MCF 10A (cell line): ENCODE measurements around the gene EVX1. TPM values are rescaled to one million over a fixed set of nuclear protein-coding genes. Genes with fewer than 3 reads are reported as not detected.

Experiments used
- BruUV-seq: library from RNA; stranded (reverse); fragments of 400-500 nt; replicated peaks from 2 replicates; lab custom pipeline; 2021; lab: Mats Ljungman, UMichigan
- CTCF ChIA-PET: fragments of 300-600 bp; sonication (Branson Sonifier 250); formaldehyde crosslinking; extraction: SDS; loops from one replicate; lab custom pipeline; 2021; ENCODE audit warnings: antibody characterized with exemption, inconsistent platforms; lab: Yijun Ruan, JAX
- POLR2A ChIA-PET: fragments of 300-600, 350-650 bp; sonication (Branson Sonifier 250); formaldehyde crosslinking; extraction: SDS; loops from one replicate; lab custom pipeline; 2020; ENCODE audit warnings: antibody characterized with exemption, inconsistent platforms; lab: Yijun Ruan, JAX
- DNase-seq: peaks from one replicate; pipeline ENCODE4 v3.0.0-alpha.2; 2018; ENCODE audit not compliant: unreplicated experiment
- H3K27ac Mint-ChIP-seq: one replicate; pipeline ENCODE4 v1.8.0; 2022; ENCODE audit warnings: mild to moderate bottlenecking, low read depth, mixed read lengths; ENCODE audit not compliant: unreplicated experiment
- H3K27me3 Mint-ChIP-seq: one replicate; pipeline ENCODE4 v1.8.0; 2022; ENCODE audit warnings: mixed read lengths; ENCODE audit not compliant: insufficient read depth, unreplicated experiment
- H3K36me3 Mint-ChIP-seq: one replicate; pipeline ENCODE4 v1.8.0; 2022; ENCODE audit warnings: mild to moderate bottlenecking, moderate library complexity, mixed read lengths; ENCODE audit not compliant: insufficient read depth, unreplicated experiment
- H3K4me1 Mint-ChIP-seq: one replicate; pipeline ENCODE4 v1.8.0; 2022; ENCODE audit warnings: mixed read lengths; ENCODE audit not compliant: insufficient read depth, unreplicated experiment
- H3K4me3 Mint-ChIP-seq: one replicate; pipeline ENCODE4 v1.8.0; 2022; ENCODE audit warnings: mild to moderate bottlenecking, moderate library complexity, mixed read lengths; ENCODE audit not compliant: unreplicated experiment
- H3K9me3 Mint-ChIP-seq: one replicate; pipeline ENCODE4 v1.8.0; 2022; ENCODE audit warnings: mixed read lengths; ENCODE audit not compliant: unreplicated experiment
- CTCF ChIP-seq: fragments of 200-600 bp; IDR thresholded peaks from one replicate; pipeline ENCODE4 v1.8.0; 2022; ENCODE audit warnings: antibody characterized with exemption, mild to moderate bottlenecking; ENCODE audit not compliant: unreplicated experiment
- intact Hi-C: fragments of 100-400 bp; cut with micrococcal nuclease; formaldehyde crosslinking; loops from 2 replicates; pipeline ENCODE4 v1.14.1; 2022
- total RNA-seq: library from RNA; stranded (reverse); gene quantifications from 2 replicates; pipeline ENCODE4 v1.2.3, GENCODE V29; 2022

EVX1 gene
- total RNA-seq, 1 experiment from 2014 or later: not detected

GRCh38 chr7:27260211-27260610 lies 17.6 kb downstream of the EVX1 start:
- Mint-ChIP-seq H3K27me3 (no peaks in the 10 kb centered on the region), H3K27ac (no peak overlapping the region), H3K4me1 (peaks cover 7% of the 10 kb centered on the region), H3K9me3 (no peaks in the 10 kb centered on the region), H3K36me3 (no peaks in the 10 kb centered on the region), H3K4me3 (no peak overlapping the region)
- intact Hi-C loops: no loop called here
- no peak for DNase-seq
- POLR2A ChIA-PET: no interaction called here
- no TSS peak for BruUV-seq
- TF ChIP-seq CTCF: no peak
- CTCF ChIA-PET: interaction anchor here (0.7 kb wide), 1 partner anchor 87 kb away, joined by 3 read pairs; no protein-coding TSS in a partner anchor

GRCh38 chr7:27262121-27262520 lies 19.5 kb downstream of the EVX1 start:
- ChIA-PET POLR2A (no interaction called here), CTCF (interaction anchor here (0.7 kb wide), 1 partner anchor 33 kb away, joined by 4 read pairs; no protein-coding TSS in a partner anchor)
- no TSS peak for BruUV-seq
- DNase-seq: peak; percentile 39
- H3K4me3 Mint-ChIP-seq: no peak overlapping the region
- intact Hi-C loops: no loop called here
- no peak for TF ChIP-seq CTCF
- H3K27me3 Mint-ChIP-seq: no peaks in the 10 kb centered on the region
- H3K36me3 Mint-ChIP-seq: no peaks in the 10 kb centered on the region
- peaks cover 7% of the 10 kb centered on the region for H3K4me1 Mint-ChIP-seq
- no peak overlapping the region for H3K27ac Mint-ChIP-seq
- H3K9me3 Mint-ChIP-seq: no peaks in the 10 kb centered on the region

GRCh38 chr7:27263781-27264180 lies 21.2 kb downstream of the EVX1 start:
- BruUV-seq: no TSS peak
- ChIA-PET CTCF (interaction anchor here (0.6 to 1.2 kb wide), 5 partner anchors 9 to 341 kb away, joined by 3 read pairs; no protein-coding TSS in a partner anchor), POLR2A (no interaction called here)
- no peak overlapping the region for H3K27ac Mint-ChIP-seq
- H3K27me3 Mint-ChIP-seq: no peaks in the 10 kb centered on the region
- no peak for DNase-seq
- no peaks in the 10 kb centered on the region for H3K36me3 Mint-ChIP-seq
- no peak overlapping the region for H3K4me3 Mint-ChIP-seq
- H3K4me1 Mint-ChIP-seq: peaks cover 7% of the 10 kb centered on the region
- no peaks in the 10 kb centered on the region for H3K9me3 Mint-ChIP-seq
- no peak for TF ChIP-seq CTCF
- intact Hi-C loops: no loop called here

GRCh38 chr7:27269455-27269854 lies 26.9 kb downstream of the EVX1 start:
- BruUV-seq: no TSS peak
- Mint-ChIP-seq H3K9me3 (peaks cover 16% of the 10 kb centered on the region), H3K4me1 (no peaks in the 10 kb centered on the region), H3K36me3 (no peaks in the 10 kb centered on the region), H3K4me3 (no peak overlapping the region), H3K27me3 (no peaks in the 10 kb centered on the region), H3K27ac (no peak overlapping the region)
- no peak for TF ChIP-seq CTCF
- DNase-seq: no peak
- ChIA-PET POLR2A (no interaction called here), CTCF (no interaction called here)
- intact Hi-C loops: no loop called here
